ENCODE measurements around the gene NEK10.

NEK10 gene

DNA sequence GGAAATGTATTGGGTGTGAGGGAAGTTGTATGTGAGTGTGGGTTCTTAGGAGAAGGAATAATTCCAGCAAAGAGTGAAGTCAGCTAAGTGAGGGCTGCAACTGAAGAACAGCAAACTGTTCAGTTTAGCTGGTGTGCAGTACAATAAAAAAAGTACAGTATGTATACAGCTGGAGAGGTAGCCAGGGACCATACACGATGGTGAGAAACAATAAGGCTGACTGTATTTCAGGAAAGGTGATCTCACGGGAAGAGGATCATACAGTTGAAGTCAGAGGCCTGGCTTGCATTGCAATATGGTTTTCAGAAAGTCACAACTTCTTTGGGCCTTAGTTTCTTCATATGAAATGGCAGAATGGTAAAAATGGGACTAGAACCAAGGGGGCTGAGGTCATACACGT lies 222.4 kb downstream of the NEK10 start:
- no peak for DNase-seq (ENCODE audit: low read depth, low spot score)
- H3K27ac ChIP-seq: no peak overlapping the region
- TF ChIP-seq POLR2AphosphoS5 (IDR thresholded peaks at IDR 0.05; ENCODE audit: borderline replicate concordance, low read depth, low read length) (no peak), EZH2 (IDR thresholded peaks at IDR 0.05) (no peak), FOXP2 (optimal IDR thresholded peaks at IDR 0.05; ENCODE audit: control extremely low read depth, extremely low read length, insufficient read depth) (no peak)
- H3K4me3 ChIP-seq: no peak overlapping the region
- H3K9me3 ChIP-seq (ENCODE audit: low read depth, low read length): no peaks in the 10 kb centered on the region
- no peak overlapping the region for H3K9ac ChIP-seq (ENCODE audit: insufficient read length)
- no peaks in the 10 kb centered on the region for H3K36me3 ChIP-seq (ENCODE audit: insufficient read depth, low read length)

DNA sequence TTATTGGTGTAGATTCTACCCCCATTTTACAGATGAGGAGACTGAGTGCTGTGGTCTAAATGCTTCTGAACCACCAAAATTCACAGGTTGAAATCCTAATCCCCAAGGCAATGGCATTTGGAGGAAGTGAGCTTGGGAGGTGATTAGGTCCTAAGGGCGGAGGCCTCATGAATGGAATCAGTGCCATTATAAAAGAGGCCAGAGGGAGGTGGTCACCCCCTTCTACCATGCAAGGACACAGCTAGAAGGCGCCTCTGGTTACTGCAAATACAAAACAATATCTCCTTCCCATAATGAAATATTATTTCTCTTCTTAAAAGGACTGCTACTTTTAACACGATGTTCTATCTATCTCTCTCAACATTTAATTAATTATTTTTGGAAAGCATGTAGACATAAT lies 223.5 kb downstream of the NEK10 start:
- Histone ChIP-seq H3K9me3 (ENCODE audit: low read depth, low read length) (no peaks in the 10 kb centered on the region), H3K9ac (ENCODE audit: insufficient read length) (no peak overlapping the region), H3K36me3 (ENCODE audit: insufficient read depth, low read length) (no peaks in the 10 kb centered on the region), H3K27ac (no peak overlapping the region), H3K4me3 (no peak overlapping the region)
- TF ChIP-seq POLR2AphosphoS5 (IDR thresholded peaks at IDR 0.05; ENCODE audit: borderline replicate concordance, low read depth, low read length) (no peak), FOXP2 (optimal IDR thresholded peaks at IDR 0.05; ENCODE audit: control extremely low read depth, extremely low read length, insufficient read depth) (no peak), EZH2 (IDR thresholded peaks at IDR 0.05) (no peak)
- DNase-seq (ENCODE audit: low read depth, low spot score): no peak

- DNase-seq (ENCODE audit: low read depth, low spot score): no peak
- H3K4me3 ChIP-seq: no peak overlapping the region
- H3K36me3 ChIP-seq (ENCODE audit: insufficient read depth, low read length): no peaks in the 10 kb centered on the region
- TF ChIP-seq FOXP2 (optimal IDR thresholded peaks at IDR 0.05; ENCODE audit: control extremely low read depth, extremely low read length, insufficient read depth) (no peak), POLR2AphosphoS5 (IDR thresholded peaks at IDR 0.05; ENCODE audit: borderline replicate concordance, low read depth, low read length) (no peak), EZH2 (IDR thresholded peaks at IDR 0.05) (no peak)
- H3K27ac ChIP-seq: no peak overlapping the region
- H3K9ac ChIP-seq (ENCODE audit: insufficient read length): no peak overlapping the region
- H3K9me3 ChIP-seq (ENCODE audit: low read depth, low read length): no peaks in the 10 kb centered on the region
These were observed 227.5 kb downstream of the NEK10 start for GRCh38 chr3:27141668-27142067.

GRCh38 chr3:27138562-27138961 lies 230.6 kb downstream of the NEK10 start:
- Histone ChIP-seq H3K9ac (ENCODE audit: insufficient read length) (no peak overlapping the region), H3K36me3 (ENCODE audit: insufficient read depth, low read length) (no peaks in the 10 kb centered on the region), H3K9me3 (ENCODE audit: low read depth, low read length) (no peaks in the 10 kb centered on the region), H3K4me3 (no peak overlapping the region), H3K27ac (no peak overlapping the region)
- DNase-seq (ENCODE audit: low read depth, low spot score): no peak
- TF ChIP-seq EZH2 (IDR thresholded peaks at IDR 0.05): no peak
- TF ChIP-seq FOXP2 (optimal IDR thresholded peaks at IDR 0.05; ENCODE audit: control extremely low read depth, extremely low read length, insufficient read depth): no peak
- TF ChIP-seq POLR2AphosphoS5 (IDR thresholded peaks at IDR 0.05; ENCODE audit: borderline replicate concordance, low read depth, low read length): no peak

DNA sequence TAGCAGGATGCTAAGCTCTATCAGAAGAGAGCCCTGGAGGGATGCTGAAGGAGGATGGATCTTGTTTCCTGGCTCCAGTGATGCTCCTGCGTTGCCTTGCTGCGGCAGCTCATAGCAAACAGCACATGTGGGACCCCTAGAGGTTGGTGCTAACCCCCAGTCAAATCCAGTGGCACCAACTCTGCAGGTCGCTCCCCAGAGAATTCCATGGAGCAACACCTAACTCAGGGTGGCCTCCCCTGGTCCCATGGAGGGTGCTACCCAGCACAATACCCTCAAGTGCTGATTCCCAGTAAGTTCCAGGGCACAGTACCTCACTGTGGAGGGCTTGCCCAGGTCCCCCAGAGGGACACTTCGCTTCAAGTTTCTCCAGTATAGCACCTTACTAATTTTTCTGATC lies 231.2 kb downstream of the NEK10 start:
- no peak for TF ChIP-seq FOXP2 (optimal IDR thresholded peaks at IDR 0.05; ENCODE audit: control extremely low read depth, extremely low read length, insufficient read depth)
- no peak for TF ChIP-seq EZH2 (IDR thresholded peaks at IDR 0.05)
- TF ChIP-seq POLR2AphosphoS5 (IDR thresholded peaks at IDR 0.05; ENCODE audit: borderline replicate concordance, low read depth, low read length): no peak
- H3K36me3 ChIP-seq (ENCODE audit: insufficient read depth, low read length): no peaks in the 10 kb centered on the region
- H3K9ac ChIP-seq (ENCODE audit: insufficient read length): no peak overlapping the region
- no peak overlapping the region for H3K4me3 ChIP-seq
- DNase-seq (ENCODE audit: low read depth, low spot score): no peak
- H3K27ac ChIP-seq: no peak overlapping the region
- H3K9me3 ChIP-seq (ENCODE audit: low read depth, low read length): no peaks in the 10 kb centered on the region

DNA sequence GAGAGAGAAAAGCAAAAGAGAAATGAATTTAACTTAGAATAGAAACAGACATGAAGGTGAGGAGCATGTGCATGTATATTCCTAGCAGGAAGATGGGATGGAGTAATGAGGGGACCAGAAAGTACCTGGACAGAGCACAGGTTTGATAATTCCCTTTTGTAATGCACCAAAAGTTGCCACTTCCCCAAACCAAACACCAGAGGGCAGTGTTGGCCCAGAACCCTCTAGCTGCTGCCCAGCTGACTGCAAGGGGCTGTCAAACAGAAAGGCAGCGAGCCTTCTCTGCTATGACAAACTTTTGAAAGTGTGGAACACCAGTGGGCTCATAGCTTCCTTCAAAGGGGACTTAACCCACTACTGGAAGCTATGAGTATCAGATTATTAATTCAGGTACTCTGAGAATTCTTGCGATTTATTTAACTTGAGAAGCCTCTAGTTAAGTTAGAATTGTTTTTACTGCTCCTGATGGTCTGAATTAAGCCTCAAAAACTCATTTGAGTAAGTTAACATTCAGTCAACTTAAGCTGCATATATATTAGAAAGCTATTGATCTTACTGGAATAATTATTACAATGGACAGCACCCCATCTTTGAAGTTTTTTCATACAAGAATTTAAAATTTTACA lies 234.9 kb downstream of the NEK10 start:
- TF ChIP-seq POLR2AphosphoS5 (IDR thresholded peaks at IDR 0.05; ENCODE audit: borderline replicate concordance, low read depth, low read length): no peak
- TF ChIP-seq FOXP2 (optimal IDR thresholded peaks at IDR 0.05; ENCODE audit: control extremely low read depth, extremely low read length, insufficient read depth): no peak
- no peak for TF ChIP-seq EZH2 (IDR thresholded peaks at IDR 0.05)
- Histone ChIP-seq H3K9ac (ENCODE audit: insufficient read length) (no peak overlapping the region), H3K36me3 (ENCODE audit: insufficient read depth, low read length) (no peaks in the 10 kb centered on the region), H3K9me3 (ENCODE audit: low read depth, low read length) (no peaks in the 10 kb centered on the region), H3K27ac (no peak overlapping the region), H3K4me3 (no peak overlapping the region)
- DNase-seq (ENCODE audit: low read depth, low spot score): no peak

DNA sequence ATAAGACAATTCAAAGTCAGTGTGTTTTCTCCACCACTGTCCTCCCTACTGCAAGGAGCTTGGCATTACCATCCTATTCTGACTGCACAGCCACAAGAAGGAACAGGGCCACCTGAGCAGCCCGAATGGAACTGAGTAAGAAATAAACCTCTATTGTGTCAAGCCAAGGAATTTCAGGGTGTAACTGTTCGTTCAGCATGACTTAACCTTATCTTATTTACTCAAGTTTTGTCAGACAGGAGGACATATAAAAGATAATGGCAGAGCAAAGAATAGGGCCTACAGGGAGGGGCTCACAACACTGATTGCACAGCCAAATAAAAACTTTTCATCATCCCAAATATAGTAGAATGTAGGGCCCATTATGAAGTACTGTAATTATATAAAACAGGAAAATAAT lies 236.1 kb downstream of the NEK10 start:
- Histone ChIP-seq H3K27ac (no peak overlapping the region), H3K9ac (ENCODE audit: insufficient read length) (no peak overlapping the region), H3K4me3 (no peak overlapping the region), H3K9me3 (ENCODE audit: low read depth, low read length) (no peaks in the 10 kb centered on the region), H3K36me3 (ENCODE audit: insufficient read depth, low read length) (no peaks in the 10 kb centered on the region)
- no peak for DNase-seq (ENCODE audit: low read depth, low spot score)
- TF ChIP-seq POLR2AphosphoS5 (IDR thresholded peaks at IDR 0.05; ENCODE audit: borderline replicate concordance, low read depth, low read length) (no peak), FOXP2 (optimal IDR thresholded peaks at IDR 0.05; ENCODE audit: control extremely low read depth, extremely low read length, insufficient read depth) (no peak), EZH2 (IDR thresholded peaks at IDR 0.05) (no peak)

- Histone ChIP-seq H3K9ac (ENCODE audit: insufficient read length) (no peak overlapping the region), H3K27ac (no peak overlapping the region), H3K4me3 (no peak overlapping the region), H3K36me3 (ENCODE audit: insufficient read depth, low read length) (no peaks in the 10 kb centered on the region), H3K9me3 (ENCODE audit: low read depth, low read length) (no peaks in the 10 kb centered on the region)
- TF ChIP-seq FOXP2 (optimal IDR thresholded peaks at IDR 0.05; ENCODE audit: control extremely low read depth, extremely low read length, insufficient read depth) (no peak), EZH2 (IDR thresholded peaks at IDR 0.05) (no peak)
- DNase-seq (ENCODE audit: low read depth, low spot score): no peak
These were observed 238.4 kb downstream of the NEK10 start for GRCh38 chr3:27130796-27131195.

GRCh38 chr3:27127879-27128278 lies 241.3 kb downstream of the NEK10 start:
- TF ChIP-seq FOXP2 (optimal IDR thresholded peaks at IDR 0.05; ENCODE audit: control extremely low read depth, extremely low read length, insufficient read depth) (no peak), EZH2 (IDR thresholded peaks at IDR 0.05) (no peak), POLR2AphosphoS5 (IDR thresholded peaks at IDR 0.05; ENCODE audit: borderline replicate concordance, low read depth, low read length) (no peak)
- H3K4me3 ChIP-seq: no peak overlapping the region
- H3K27ac ChIP-seq: no peak overlapping the region
- no peak overlapping the region for H3K9ac ChIP-seq (ENCODE audit: insufficient read length)
- no peak for DNase-seq (ENCODE audit: low read depth, low spot score)
- H3K9me3 ChIP-seq (ENCODE audit: low read depth, low read length): no peaks in the 10 kb centered on the region
- H3K36me3 ChIP-seq (ENCODE audit: insufficient read depth, low read length): no peaks in the 10 kb centered on the region

Measured in SK-N-MC (cell line).